ENCODE data around the gene RSRC1. TPM values are rescaled to one million over a fixed set of nuclear protein-coding genes. Genes with fewer than 3 reads are reported as not detected.

Gene RSRC1
- total and polyA plus RNA-seq, 2 of the 13 experiments (the other 11 are each of a cell fraction or from before 2014, with no cell fraction given) = 4.9 to 63.0 TPM

DNA sequence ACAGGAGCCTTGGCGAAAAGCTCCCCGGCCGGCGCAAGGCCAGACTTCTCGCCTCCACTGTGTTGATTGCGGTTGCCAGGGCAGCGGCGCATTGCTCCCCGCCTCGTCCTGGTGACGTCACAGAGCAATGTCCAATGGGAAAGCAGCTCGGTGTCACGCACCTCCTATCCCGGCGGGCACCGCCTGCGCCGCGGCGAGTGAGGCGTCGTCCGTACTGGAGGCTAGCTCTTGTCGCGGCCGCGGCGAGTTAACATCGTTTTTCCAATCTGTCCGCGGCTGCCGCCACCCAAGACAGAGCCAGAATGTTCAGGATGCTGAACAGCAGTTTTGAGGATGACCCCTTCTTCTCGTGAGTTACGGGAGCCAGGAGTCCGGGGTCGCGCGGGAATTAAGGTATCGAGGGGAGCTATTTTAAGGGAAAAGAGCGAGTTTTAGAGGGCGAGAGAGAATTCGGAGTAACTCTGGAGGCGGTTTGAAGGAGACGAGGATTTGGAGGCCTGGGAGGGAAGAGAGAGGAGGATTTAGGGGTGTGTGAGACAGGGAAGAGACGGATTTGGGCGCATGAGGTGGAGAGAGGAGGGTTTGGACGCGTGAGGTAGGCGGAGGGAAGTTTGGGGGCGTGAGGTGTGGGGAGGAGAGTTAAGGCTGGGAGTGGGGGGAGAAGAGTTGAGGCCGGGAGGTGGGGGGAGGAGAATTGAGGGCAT lies 461.3 kb downstream of the RSRC1 start, which contains the start of gene MLF1 (continued):
- TF ChIP-seq TCF12 (IDR thresholded peaks at IDR 0.05) (no peak), TCF12 (CRISPR knock-in tag; IDR thresholded peaks at IDR 0.05) (no peak), NCOA1 (CRISPR knock-in tag; IDR thresholded peaks at IDR 0.05) (no peak), ZNF570 (CRISPR knock-in tag; IDR thresholded peaks at IDR 0.05; ENCODE audit: borderline replicate concordance) (no peak), ZNF274 (CRISPR knock-in tag; IDR thresholded peaks at IDR 0.05) (no peak), ZBTB7A (CRISPR knock-in tag; IDR thresholded peaks at IDR 0.05) (no peak), ATF1 (CRISPR knock-in tag; IDR thresholded peaks at IDR 0.05) (peak; percentile 83), ZNF331 (CRISPR knock-in tag; IDR thresholded peaks at IDR 0.05) (no peak), STAT5B (CRISPR knock-in tag; IDR thresholded peaks at IDR 0.05) (no peak), KAT8 (CRISPR knock-in tag; IDR thresholded peaks at IDR 0.05) (no peak), MED8 (CRISPR knock-in tag; IDR thresholded peaks at IDR 0.05; ENCODE audit: insufficient replicate concordance) (no peak), ZMAT3 (CRISPR knock-in tag; conservative IDR thresholded peaks at IDR 0.05) (no peak), ZNF839 (CRISPR knock-in tag; IDR thresholded peaks at IDR 0.05; ENCODE audit: borderline replicate concordance) (no peak), RXRA (CRISPR knock-in tag; IDR thresholded peaks at IDR 0.05) (no peak), ZNF354B (CRISPR knock-in tag; IDR thresholded peaks at IDR 0.05) (no peak), FOXM1 (CRISPR knock-in tag; IDR thresholded peaks at IDR 0.05) (no peak), ZNF207 (IDR thresholded peaks at IDR 0.05; ENCODE audit: borderline replicate concordance) (no peak)
- TF ChIP-seq, protein P1, sequence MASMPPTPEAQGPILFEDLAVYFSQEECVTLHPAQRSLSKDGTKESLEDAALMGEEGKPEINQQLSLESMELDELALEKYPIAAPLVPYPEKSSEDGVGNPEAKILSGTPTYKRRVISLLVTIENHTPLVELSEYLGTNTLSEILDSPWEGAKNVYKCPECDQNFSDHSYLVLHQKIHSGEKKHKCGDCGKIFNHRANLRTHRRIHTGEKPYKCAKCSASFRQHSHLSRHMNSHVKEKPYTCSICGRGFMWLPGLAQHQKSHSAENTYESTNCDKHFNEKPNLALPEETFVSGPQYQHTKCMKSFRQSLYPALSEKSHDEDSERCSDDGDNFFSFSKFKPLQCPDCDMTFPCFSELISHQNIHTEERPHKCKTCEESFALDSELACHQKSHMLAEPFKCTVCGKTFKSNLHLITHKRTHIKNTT (CRISPR knock-in tag; IDR thresholded peaks at IDR 0.05) = no peak
- TF ChIP-seq, protein P2, sequence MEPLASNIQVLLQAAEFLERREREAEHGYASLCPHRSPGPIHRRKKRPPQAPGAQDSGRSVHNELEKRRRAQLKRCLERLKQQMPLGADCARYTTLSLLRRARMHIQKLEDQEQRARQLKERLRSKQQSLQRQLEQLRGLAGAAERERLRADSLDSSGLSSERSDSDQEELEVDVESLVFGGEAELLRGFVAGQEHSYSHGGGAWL (CRISPR knock-in tag; IDR thresholded peaks at IDR 0.05) = peak; percentile 32; the same call in 1 of the 2 replicates
- TF ChIP-seq, protein P3, sequence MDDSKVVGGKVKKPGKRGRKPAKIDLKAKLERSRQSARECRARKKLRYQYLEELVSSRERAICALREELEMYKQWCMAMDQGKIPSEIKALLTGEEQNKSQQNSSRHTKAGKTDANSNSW (CRISPR knock-in tag; IDR thresholded peaks at IDR 0.05; ENCODE audit: borderline replicate concordance) = no peak
- TF ChIP-seq, protein P4, sequence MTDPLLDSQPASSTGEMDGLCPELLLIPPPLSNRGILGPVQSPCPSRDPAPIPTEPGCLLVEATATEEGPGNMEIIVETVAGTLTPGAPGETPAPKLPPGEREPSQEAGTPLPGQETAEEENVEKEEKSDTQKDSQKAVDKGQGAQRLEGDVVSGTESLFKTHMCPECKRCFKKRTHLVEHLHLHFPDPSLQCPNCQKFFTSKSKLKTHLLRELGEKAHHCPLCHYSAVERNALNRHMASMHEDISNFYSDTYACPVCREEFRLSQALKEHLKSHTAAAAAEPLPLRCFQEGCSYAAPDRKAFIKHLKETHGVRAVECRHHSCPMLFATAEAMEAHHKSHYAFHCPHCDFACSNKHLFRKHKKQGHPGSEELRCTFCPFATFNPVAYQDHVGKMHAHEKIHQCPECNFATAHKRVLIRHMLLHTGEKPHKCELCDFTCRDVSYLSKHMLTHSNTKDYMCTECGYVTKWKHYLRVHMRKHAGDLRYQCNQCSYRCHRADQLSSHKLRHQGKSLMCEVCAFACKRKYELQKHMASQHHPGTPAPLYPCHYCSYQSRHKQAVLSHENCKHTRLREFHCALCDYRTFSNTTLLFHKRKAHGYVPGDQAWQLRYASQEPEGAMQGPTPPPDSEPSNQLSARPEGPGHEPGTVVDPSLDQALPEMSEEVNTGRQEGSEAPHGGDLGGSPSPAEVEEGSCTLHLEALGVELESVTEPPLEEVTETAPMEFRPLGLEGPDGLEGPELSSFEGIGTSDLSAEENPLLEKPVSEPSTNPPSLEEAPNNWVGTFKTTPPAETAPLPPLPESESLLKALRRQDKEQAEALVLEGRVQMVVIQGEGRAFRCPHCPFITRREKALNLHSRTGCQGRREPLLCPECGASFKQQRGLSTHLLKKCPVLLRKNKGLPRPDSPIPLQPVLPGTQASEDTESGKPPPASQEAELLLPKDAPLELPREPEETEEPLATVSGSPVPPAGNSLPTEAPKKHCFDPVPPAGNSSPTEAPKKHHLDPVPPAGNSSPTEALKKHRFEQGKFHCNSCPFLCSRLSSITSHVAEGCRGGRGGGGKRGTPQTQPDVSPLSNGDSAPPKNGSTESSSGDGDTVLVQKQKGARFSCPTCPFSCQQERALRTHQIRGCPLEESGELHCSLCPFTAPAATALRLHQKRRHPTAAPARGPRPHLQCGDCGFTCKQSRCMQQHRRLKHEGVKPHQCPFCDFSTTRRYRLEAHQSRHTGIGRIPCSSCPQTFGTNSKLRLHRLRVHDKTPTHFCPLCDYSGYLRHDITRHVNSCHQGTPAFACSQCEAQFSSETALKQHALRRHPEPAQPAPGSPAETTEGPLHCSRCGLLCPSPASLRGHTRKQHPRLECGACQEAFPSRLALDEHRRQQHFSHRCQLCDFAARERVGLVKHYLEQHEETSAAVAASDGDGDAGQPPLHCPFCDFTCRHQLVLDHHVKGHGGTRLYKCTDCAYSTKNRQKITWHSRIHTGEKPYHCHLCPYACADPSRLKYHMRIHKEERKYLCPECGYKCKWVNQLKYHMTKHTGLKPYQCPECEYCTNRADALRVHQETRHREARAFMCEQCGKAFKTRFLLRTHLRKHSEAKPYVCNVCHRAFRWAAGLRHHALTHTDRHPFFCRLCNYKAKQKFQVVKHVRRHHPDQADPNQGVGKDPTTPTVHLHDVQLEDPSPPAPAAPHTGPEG (CRISPR knock-in tag; IDR thresholded peaks at IDR 0.05) = no peak

All from HepG2 (cell line).